COLO668 (cell line): ENCODE results near the gene TANC1.
"Not testable (repeated sequence)": the region's sequence is repeated elsewhere in the genome, so short reads cannot be mapped to it uniquely, and the experiment has no call there.

Experiments used
- DNase-seq: peaks from one replicate; lab custom pipeline; 2025; ENCODE audit not compliant: unreplicated experiment; lab: John Stamatoyannopoulos, UW

The TANC1 gene

GRCh38 chr2:159022019-159022418 is 53.6 kb downstream of the TANC1 start:
- DNase-seq = no peak

- no peak for DNase-seq
These were observed 57.7 kb downstream of the TANC1 start for GRCh38 chr2:159026170-159026569.

GRCh38 chr2:159028776-159029175 is 60.3 kb downstream of the TANC1 start:
- DNase-seq = no peak

- no peak for DNase-seq
These were observed 61.5 kb downstream of the TANC1 start for GRCh38 chr2:159029936-159030335.

- DNase-seq = no peak
These were observed 62.4 kb downstream of the TANC1 start for GRCh38 chr2:159030674-159031380.

- no peak for DNase-seq
These were observed 63.7 kb downstream of the TANC1 start for GRCh38 chr2:159032146-159032545.

GRCh38 chr2:159032580-159032979 is 64.1 kb downstream of the TANC1 start:
- no peak for DNase-seq

- peak; percentile 23 for DNase-seq
These were observed 66.3 kb downstream of the TANC1 start for GRCh38 chr2:159034713-159035112.

GRCh38 chr2:159035790-159036411 is 67.5 kb downstream of the TANC1 start:
- peak; percentile 54 for DNase-seq

GRCh38 chr2:159036461-159036860 is 68.0 kb downstream of the TANC1 start:
- not testable (repeated sequence) for DNase-seq

GRCh38 chr2:159041328-159041727 is 72.9 kb downstream of the TANC1 start:
- not testable (repeated sequence) for DNase-seq

GRCh38 chr2:159042115-159042850 is 73.8 kb downstream of the TANC1 start:
- DNase-seq = no peak

GRCh38 chr2:159043710-159044109 is 75.3 kb downstream of the TANC1 start:
- DNase-seq = no peak

- DNase-seq = no peak
These were observed 76.4 kb downstream of the TANC1 start for GRCh38 chr2:159044804-159045286.

- DNase-seq = no peak
These were observed 77.4 kb downstream of the TANC1 start for GRCh38 chr2:159045545-159046454.

GRCh38 chr2:159046966-159047365 is 78.5 kb downstream of the TANC1 start:
- no peak for DNase-seq

GRCh38 chr2:159050426-159050825 is 82.0 kb downstream of the TANC1 start:
- no peak for DNase-seq

GRCh38 chr2:159051133-159051532 is 82.7 kb downstream of the TANC1 start:
- no peak for DNase-seq

- no peak for DNase-seq
These were observed 83.2 kb downstream of the TANC1 start for GRCh38 chr2:159051661-159052060.

- DNase-seq = no peak
These were observed 83.7 kb downstream of the TANC1 start for GRCh38 chr2:159052157-159052601.
